CD8-positive, alpha-beta memory T cell (primary cell): ENCODE data around the gene ASB1. TPM values are rescaled to one million over a fixed set of nuclear protein-coding genes. Genes with fewer than 3 reads are reported as not detected.

Experiments
- CTCF ChIA-PET: fragments of 350-600 bp; sonication (Branson Sonifier 250); formaldehyde crosslinking; loops from one replicate; lab custom pipeline; 2021; ENCODE audit warnings: antibody characterized with exemption; lab: Charles Lee
- POLR2A ChIA-PET: fragments of 350-600 bp; sonication (Branson Sonifier 250); formaldehyde crosslinking; loops from one replicate; lab custom pipeline; 2021; ENCODE audit warnings: antibody characterized with exemption; lab: Charles Lee
- DNase-seq, 5 donors: peaks; one replicate each; pipeline versions ENCODE4 v3.0.0 to v3.0.0-alpha.2; 2020 to 2022; ENCODE audit warnings: mixed read lengths in 1 of 5
- H3K27ac ChIP-seq: one replicate; pipeline ENCODE4 v1.7.0; 2013; ENCODE audit warnings: low read depth, mild to moderate bottlenecking, low read length, moderate library complexity
- H3K27me3 ChIP-seq: 2 replicates; pipeline ENCODE4 v1.7.0; 2013; ENCODE audit warnings: low read length, mild to moderate bottlenecking; ENCODE audit not compliant: insufficient read depth, poor library complexity, severe bottlenecking
- H3K36me3 ChIP-seq: 2 replicates; pipeline ENCODE4 v1.7.0; 2013; ENCODE audit warnings: mild to moderate bottlenecking, low read length, moderate library complexity; ENCODE audit not compliant: insufficient read depth
- H3K4me1 ChIP-seq: 2 replicates; pipeline ENCODE4 v1.7.0; 2013; ENCODE audit warnings: mild to moderate bottlenecking, low read length, moderate library complexity; ENCODE audit not compliant: insufficient read depth
- H3K4me3 ChIP-seq: 2 replicates; pipeline ENCODE4 v1.7.0; 2013; ENCODE audit warnings: mild to moderate bottlenecking, low read length
- H3K9me3 ChIP-seq: 2 replicates; pipeline ENCODE4 v1.7.0; 2013; ENCODE audit warnings: mild to moderate bottlenecking, low read length
- H3K27ac Mint-ChIP-seq, 8 donors: one replicate each; pipeline ENCODE4 v1.8.0; 2020 to 2021; ENCODE audit warnings: mixed read lengths in 8 of 8, mild to moderate bottlenecking in 6 of 8, inconsistent platforms in 3 of 8, moderate library complexity in 3 of 8
- H3K27me3 Mint-ChIP-seq, 2 donors: one replicate each; pipeline ENCODE4 v1.8.0; 2020 to 2021; ENCODE audit warnings: mixed read lengths in 2 of 2, mild to moderate bottlenecking in 1 of 2, moderate library complexity in 1 of 2
- H3K36me3 Mint-ChIP-seq, 3 donors: one replicate each; pipeline ENCODE4 v1.8.0; 2020 to 2021; ENCODE audit warnings: mixed read lengths in 3 of 3, inconsistent platforms in 1 of 3, mild to moderate bottlenecking in 1 of 3
- H3K4me1 Mint-ChIP-seq, 3 donors: one replicate each; pipeline ENCODE4 v1.8.0; 2020 to 2021; ENCODE audit warnings: mixed read lengths in 3 of 3, inconsistent platforms in 1 of 3, mild to moderate bottlenecking in 1 of 3
- H3K4me3 Mint-ChIP-seq, 7 donors: one replicate each; pipeline ENCODE4 v1.8.0; 2020 to 2021; ENCODE audit warnings: mixed read lengths in 7 of 7, mild to moderate bottlenecking in 6 of 7, moderate library complexity in 4 of 7, inconsistent platforms in 2 of 7
- H3K9me3 Mint-ChIP-seq, 5 donors: one replicate each; pipeline ENCODE4 v1.8.0; 2020 to 2022; ENCODE audit warnings: mixed read lengths in 5 of 5, mild to moderate bottlenecking in 3 of 5, moderate library complexity in 2 of 5, inconsistent platforms in 1 of 5
- polyA plus RNA-seq: library from polyadenylated mRNA; unstranded; fragments of 300-500 nt; fragmentation: Illumina TruSeq; gene quantifications from one replicate; pipeline ENCODE4 v1.2.3, GENCODE V29; 2021
- total RNA-seq, 2 experiments: library from RNA; stranded (reverse); gene quantifications; one replicate each; pipeline ENCODE4 v1.2.3, GENCODE V29; 2021

The ASB1 gene
- total and polyA plus RNA-seq, 3 experiments from 2014 or later = 25.9 to 41.9 (median 41.8) TPM

DNA sequence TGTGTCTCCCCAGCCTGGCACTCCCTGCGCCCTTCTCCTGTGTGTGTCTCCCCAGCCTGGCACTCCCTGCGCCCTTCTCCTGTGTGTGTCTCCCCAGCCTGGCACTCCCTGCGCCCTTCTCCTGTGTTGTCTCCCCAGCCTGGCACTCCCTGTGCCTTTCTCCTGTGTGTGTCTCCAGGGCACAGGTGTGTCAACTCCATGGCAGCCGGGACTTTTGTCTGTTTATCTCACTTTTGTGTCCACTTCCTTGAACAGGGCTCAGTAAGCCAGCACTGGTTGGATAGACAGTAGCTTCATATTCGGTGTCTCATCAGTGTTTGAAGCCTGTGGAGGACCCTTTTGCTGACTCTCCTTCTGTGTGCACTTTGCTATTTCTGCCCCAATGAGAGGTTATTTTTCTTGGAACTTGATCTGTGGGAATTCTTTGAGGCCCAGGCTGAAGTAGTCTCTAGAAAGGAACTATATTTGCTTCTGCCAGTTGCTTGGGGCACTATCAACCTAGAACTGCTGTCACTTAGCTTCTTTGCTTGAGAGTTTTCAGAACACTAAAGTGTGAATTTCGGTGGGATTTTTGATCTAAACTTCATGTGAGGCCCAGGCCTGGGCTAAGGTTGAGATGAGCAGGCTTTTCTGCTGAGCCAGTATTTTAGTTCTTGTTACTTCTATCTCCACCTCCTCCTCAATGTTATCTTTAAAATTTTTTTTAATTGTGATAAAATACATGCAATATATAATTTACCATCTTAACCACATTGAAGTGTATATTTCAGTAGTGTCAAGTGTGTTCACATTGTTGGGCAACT, 8.3 kb upstream of the ASB1 start:
- H3K4me3 ChIP-seq = no peak overlapping the region
- no peaks in the 10 kb centered on the region for H3K9me3 ChIP-seq
- ChIA-PET POLR2A (no interaction called here), CTCF (no interaction called here)
- no peaks in the 10 kb centered on the region for H3K27me3 ChIP-seq
- Mint-ChIP-seq H3K4me3 (no peak overlapping the region), H3K36me3 (peaks cover 0 to 6% (median 3%) of the 10 kb centered on the region in 3 donors), H3K27ac (peak overlapping the region in 2 of 8 donors; percentile 11 to 12), H3K27me3 (no peaks in the 10 kb centered on the region), H3K4me1 (peaks cover 9 to 19% (median 11%) of the 10 kb centered on the region in 3 donors), H3K9me3 (peaks cover 0 to 4% (median 0%) of the 10 kb centered on the region in 5 donors)
- H3K36me3 ChIP-seq = no peaks in the 10 kb centered on the region
- H3K4me1 ChIP-seq = peaks cover 5% of the 10 kb centered on the region
- no peak overlapping the region for H3K27ac ChIP-seq
- DNase-seq = no peak

DNA sequence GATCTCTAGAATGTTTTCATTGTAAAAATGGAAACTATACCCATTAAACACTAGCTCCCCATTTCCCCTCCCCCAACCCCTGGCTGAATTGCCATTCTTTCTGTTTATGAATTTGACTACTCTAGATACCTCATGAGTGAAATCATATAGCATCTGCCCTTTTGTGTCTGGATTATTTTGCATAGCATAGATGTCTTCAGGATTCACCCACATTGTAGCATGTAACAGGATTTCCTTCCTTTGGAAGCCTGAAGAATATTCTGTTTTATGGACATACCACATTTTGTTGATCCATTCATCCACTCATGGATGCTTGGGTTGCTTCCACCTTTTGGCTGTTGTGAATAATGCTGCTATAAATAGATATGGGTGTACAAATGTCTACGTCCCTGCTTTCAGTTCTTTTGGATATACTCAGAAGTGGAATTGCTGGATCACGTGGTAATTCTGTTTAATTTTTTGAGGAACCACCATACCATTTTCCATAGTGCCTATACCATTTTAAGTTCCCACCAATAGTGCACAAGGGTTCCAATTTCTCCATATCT, 7.7 kb upstream of the ASB1 start:
- ChIA-PET CTCF (no interaction called here), POLR2A (no interaction called here)
- Histone ChIP-seq H3K4me1 (peaks cover 5% of the 10 kb centered on the region), H3K27ac (no peak overlapping the region), H3K9me3 (no peaks in the 10 kb centered on the region), H3K4me3 (no peak overlapping the region), H3K36me3 (no peaks in the 10 kb centered on the region), H3K27me3 (no peaks in the 10 kb centered on the region)
- peak overlapping the region in 1 of 8 donors; percentile 11 for H3K27ac Mint-ChIP-seq
- H3K4me3 Mint-ChIP-seq = no peak overlapping the region
- H3K9me3 Mint-ChIP-seq = peaks cover 0 to 4% (median 0%) of the 10 kb centered on the region in 5 donors
- H3K36me3 Mint-ChIP-seq = peaks cover 0 to 6% (median 3%) of the 10 kb centered on the region in 3 donors
- peaks cover 9 to 19% (median 11%) of the 10 kb centered on the region in 3 donors for H3K4me1 Mint-ChIP-seq
- no peak for DNase-seq
- H3K27me3 Mint-ChIP-seq = no peaks in the 10 kb centered on the region

DNA sequence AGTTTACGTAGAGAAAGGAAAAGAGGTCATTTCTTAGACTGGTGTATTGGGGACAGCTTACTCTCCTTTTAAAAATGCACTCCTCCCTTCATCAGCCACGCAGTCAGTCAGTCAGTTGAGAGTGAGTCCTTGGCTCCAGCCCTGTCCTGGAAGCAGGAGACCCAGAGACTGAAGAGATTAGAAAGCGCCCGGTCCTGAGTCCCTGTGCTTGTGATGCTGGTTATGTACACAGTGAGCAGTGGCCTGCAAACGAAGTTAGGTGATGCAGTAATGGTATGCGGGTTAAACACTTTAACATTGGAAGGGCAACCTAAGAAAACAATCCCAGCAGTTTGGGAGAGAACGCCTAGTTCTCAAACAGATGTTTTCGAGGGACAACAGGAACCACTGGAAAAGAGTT, 6.3 kb upstream of the ASB1 start:
- DNase-seq = no peak
- H3K27ac ChIP-seq = peak overlapping the region; percentile 59
- peaks cover 3 to 15% (median 4%) of the 10 kb centered on the region in 3 donors for H3K4me1 Mint-ChIP-seq
- no peak overlapping the region for H3K4me3 ChIP-seq
- ChIA-PET POLR2A (no interaction called here), CTCF (no interaction called here)
- no peaks in the 10 kb centered on the region for H3K27me3 Mint-ChIP-seq
- no peaks in the 10 kb centered on the region for H3K36me3 ChIP-seq
- H3K9me3 Mint-ChIP-seq = peaks cover 0 to 4% (median 0%) of the 10 kb centered on the region in 5 donors
- H3K27ac Mint-ChIP-seq = peak overlapping the region in 1 of 8 donors; percentile 3
- peaks cover 1% of the 10 kb centered on the region for H3K4me1 ChIP-seq
- no peaks in the 10 kb centered on the region for H3K27me3 ChIP-seq
- H3K4me3 Mint-ChIP-seq = peak overlapping the region in 1 of 7 donors; percentile 11
- no peaks in the 10 kb centered on the region for H3K9me3 ChIP-seq
- H3K36me3 Mint-ChIP-seq = peaks cover 0 to 6% (median 3%) of the 10 kb centered on the region in 3 donors

DNA sequence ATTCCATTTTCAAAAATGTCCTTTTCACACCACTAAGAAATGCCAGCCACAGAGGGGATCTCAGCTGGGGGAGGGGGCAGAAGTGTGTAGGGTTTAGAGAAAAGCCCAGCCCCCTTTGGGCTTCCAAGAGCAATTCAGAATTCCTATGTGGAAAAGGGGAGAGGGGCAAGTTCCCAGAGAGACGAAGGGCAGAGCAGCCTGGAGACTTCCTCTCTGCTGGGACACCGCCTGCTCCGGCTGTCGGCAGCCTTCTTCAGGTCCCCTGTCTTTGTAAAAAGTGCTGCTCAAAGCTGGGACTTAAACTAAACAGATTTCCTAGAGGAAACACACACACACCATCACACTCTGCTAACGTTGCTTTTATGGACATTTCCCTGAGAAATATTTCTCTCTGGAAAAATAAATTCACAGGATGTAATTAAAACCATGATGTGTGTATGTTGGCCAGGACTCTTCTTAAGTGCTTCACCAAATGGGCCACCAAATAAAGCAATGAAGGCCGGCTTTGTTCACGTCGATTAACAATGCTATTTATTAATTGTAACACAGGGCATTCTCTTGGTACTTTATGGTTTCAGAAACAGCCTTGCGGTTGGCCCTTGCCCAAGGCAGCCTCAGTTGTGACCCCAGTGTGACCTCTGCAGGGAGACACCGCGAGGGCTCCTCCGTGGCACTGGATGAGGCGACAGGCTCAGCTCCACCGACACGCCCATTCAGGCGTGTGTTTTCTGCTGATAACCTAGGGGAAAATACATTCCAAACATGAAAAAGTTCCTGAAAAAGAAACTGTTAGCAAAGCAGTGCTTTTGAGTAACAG, 5.6 kb upstream of the ASB1 start:
- CTCF ChIA-PET = no interaction called here

DNA sequence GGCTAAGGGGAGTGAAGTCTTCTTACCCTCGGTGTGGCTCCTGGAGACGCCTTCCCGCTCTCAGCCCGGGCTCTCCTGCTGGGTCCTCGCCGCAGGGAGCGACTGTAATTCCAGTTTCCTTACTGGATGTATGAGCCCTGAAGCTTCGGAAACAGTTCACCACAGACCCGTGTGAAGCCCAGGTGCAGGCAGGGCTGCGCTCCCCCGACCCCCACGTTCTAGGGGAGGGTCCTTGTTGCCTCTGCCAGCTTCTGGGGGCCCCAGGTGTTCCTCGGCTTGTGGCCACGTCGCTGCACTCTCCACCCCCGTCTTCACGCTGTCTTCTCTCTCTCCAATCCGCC, 5.1 kb upstream of the ASB1 start:
- H3K9me3 ChIP-seq = no peaks in the 10 kb centered on the region
- Mint-ChIP-seq H3K9me3 (no peaks in the 10 kb centered on the region), H3K27ac (no peak overlapping the region), H3K27me3 (no peaks in the 10 kb centered on the region), H3K4me3 (no peak overlapping the region), H3K4me1 (peaks cover 7 to 15% (median 11%) of the 10 kb centered on the region in 3 donors), H3K36me3 (peaks cover 2 to 4% (median 3%) of the 10 kb centered on the region in 3 donors)
- peaks cover 9% of the 10 kb centered on the region for H3K4me1 ChIP-seq
- ChIA-PET CTCF (no interaction called here), POLR2A (no interaction called here)
- H3K27ac ChIP-seq = peak overlapping the region; percentile 59
- H3K27me3 ChIP-seq = no peaks in the 10 kb centered on the region
- H3K4me3 ChIP-seq = no peak overlapping the region
- no peaks in the 10 kb centered on the region for H3K36me3 ChIP-seq
- DNase-seq = no peak

More for the DNA sequence above, 5.6 kb upstream of the ASB1 start:
- no peak overlapping the region for H3K4me3 Mint-ChIP-seq
- H3K27ac Mint-ChIP-seq = peak overlapping the region in 1 of 8 donors; percentile 3
- H3K9me3 Mint-ChIP-seq = peaks cover 0 to under 1% (median 0%) of the 10 kb centered on the region in 5 donors
- Histone ChIP-seq H3K27ac (peak overlapping the region; percentile 59), H3K4me1 (peaks cover 8% of the 10 kb centered on the region), H3K4me3 (no peak overlapping the region), H3K27me3 (no peaks in the 10 kb centered on the region), H3K36me3 (no peaks in the 10 kb centered on the region), H3K9me3 (no peaks in the 10 kb centered on the region)
- peaks cover 6 to 17% (median 8%) of the 10 kb centered on the region in 3 donors for H3K4me1 Mint-ChIP-seq
- peaks cover 0 to 6% (median 3%) of the 10 kb centered on the region in 3 donors for H3K36me3 Mint-ChIP-seq
- no peak for DNase-seq
- POLR2A ChIA-PET = no interaction called here
- no peaks in the 10 kb centered on the region for H3K27me3 Mint-ChIP-seq

DNA sequence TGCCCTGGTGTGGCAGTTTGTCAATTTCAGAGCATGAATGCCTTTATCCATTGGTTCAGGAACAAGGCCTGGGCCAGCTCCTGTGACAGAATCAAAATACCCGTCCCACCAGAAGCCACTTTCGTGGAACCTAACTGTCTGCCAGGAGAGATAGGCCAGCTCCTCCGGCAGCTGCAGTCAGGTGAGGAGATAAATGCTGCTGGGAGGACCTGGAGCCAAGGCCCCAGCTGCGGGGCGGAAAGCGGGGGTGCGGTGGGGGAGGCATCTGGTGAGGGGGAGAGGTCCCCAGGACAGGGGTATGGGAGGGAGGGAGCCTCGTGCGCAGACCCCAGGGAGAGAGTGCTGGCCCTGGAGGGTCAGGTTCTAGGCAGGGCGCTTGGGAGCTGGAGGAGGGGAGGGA, 4.4 kb upstream of the ASB1 start:
- CTCF ChIA-PET = no interaction called here

DNA sequence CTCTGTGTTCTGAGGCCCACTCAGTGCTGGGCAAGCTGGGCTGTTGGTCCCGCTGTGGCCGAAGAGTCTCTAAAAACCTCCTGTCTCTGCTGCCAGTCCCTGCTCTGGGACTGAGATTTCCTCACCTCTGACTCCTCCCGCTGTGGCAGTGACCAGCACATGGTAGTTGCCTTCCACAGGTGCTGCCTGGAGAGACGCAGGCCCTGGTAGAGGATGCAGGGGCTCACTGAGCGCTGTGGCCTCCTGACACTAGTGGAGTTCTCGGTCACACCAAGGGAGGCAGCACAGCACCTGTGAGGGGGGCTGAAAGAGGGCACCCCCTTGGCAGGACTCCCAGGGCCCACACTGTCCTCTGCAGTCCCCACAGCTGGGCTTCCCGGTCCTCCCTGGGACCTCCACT, 3.8 kb upstream of the ASB1 start:
- ChIA-PET POLR2A (no interaction called here), CTCF (no interaction called here)
- Mint-ChIP-seq H3K27me3 (no peaks in the 10 kb centered on the region), H3K36me3 (peaks cover 0 to 11% (median 3%) of the 10 kb centered on the region in 3 donors), H3K27ac (no peak overlapping the region), H3K4me1 (peaks cover 14 to 21% (median 19%) of the 10 kb centered on the region in 3 donors), H3K4me3 (no peak overlapping the region), H3K9me3 (no peaks in the 10 kb centered on the region)
- Histone ChIP-seq H3K9me3 (no peaks in the 10 kb centered on the region), H3K4me3 (no peak overlapping the region), H3K27ac (peak overlapping the region; percentile 9), H3K27me3 (no peaks in the 10 kb centered on the region), H3K4me1 (peaks cover 16% of the 10 kb centered on the region), H3K36me3 (no peaks in the 10 kb centered on the region)
- DNase-seq = no peak

More for the DNA sequence above, 4.4 kb upstream of the ASB1 start:
- Mint-ChIP-seq H3K9me3 (no peaks in the 10 kb centered on the region), H3K27ac (peak overlapping the region in 1 of 8 donors; percentile 57), H3K4me3 (no peak overlapping the region), H3K36me3 (peaks cover 0 to 6% (median 3%) of the 10 kb centered on the region in 3 donors), H3K27me3 (no peaks in the 10 kb centered on the region), H3K4me1 (peaks cover 8 to 15% (median 12%) of the 10 kb centered on the region in 3 donors)
- peak overlapping the region; percentile 59 for H3K27ac ChIP-seq
- H3K4me3 ChIP-seq = no peak overlapping the region
- H3K27me3 ChIP-seq = no peaks in the 10 kb centered on the region
- DNase-seq = no peak
- peaks cover 9% of the 10 kb centered on the region for H3K4me1 ChIP-seq
- no peaks in the 10 kb centered on the region for H3K9me3 ChIP-seq
- no peaks in the 10 kb centered on the region for H3K36me3 ChIP-seq
- POLR2A ChIA-PET = no interaction called here
